HK-2 (cell line): ENCODE data around the gene RHOC.
"Not testable (repeated sequence)": the region's sequence is repeated elsewhere in the genome, so short reads cannot be mapped to it uniquely, and the experiment has no call there.

Experiments
- DNase-seq: peaks from one replicate; pipeline ENCODE4 v3.0.0-alpha.2; 2018; ENCODE audit not compliant: unreplicated experiment

Gene RHOC

GRCh38 chr1:112706505-112707220 is at the start of gene RHOC:
Gene RHOC (minus strand): TSS chr1:112707127. CDS start chr1:112703799, 3,328 bp downstream.
- peak; percentile 76 for DNase-seq

GRCh38 chr1:112754116-112754628 is 47.2 kb upstream of the RHOC start:
- DNase-seq = no peak

- no peak for DNase-seq
Measured at GRCh38 chr1:112748396-112748795, 41.5 kb upstream of the RHOC start.

- peak; percentile 41 for DNase-seq
Measured at GRCh38 chr1:112744009-112744578, 37.2 kb upstream of the RHOC start.

GRCh38 chr1:112743174-112744008 is 36.5 kb upstream of the RHOC start:
- DNase-seq = no peak

- no peak for DNase-seq
Measured at GRCh38 chr1:112737573-112737972, 30.6 kb upstream of the RHOC start.

GRCh38 chr1:112735752-112736151 is 28.8 kb upstream of the RHOC start:
- peak; percentile 34 for DNase-seq

GRCh38 chr1:112731451-112731850 is 24.5 kb upstream of the RHOC start:
- DNase-seq = no peak

GRCh38 chr1:112729909-112730308 is 23.0 kb upstream of the RHOC start:
- DNase-seq = no peak

GRCh38 chr1:112729011-112729410 is 22.1 kb upstream of the RHOC start:
- not testable (repeated sequence) for DNase-seq

GRCh38 chr1:112728306-112728971 is 21.5 kb upstream of the RHOC start:
- not testable (repeated sequence) for DNase-seq

GRCh38 chr1:112727716-112728115 is 20.8 kb upstream of the RHOC start:
- DNase-seq = no peak

- DNase-seq = not testable (repeated sequence)
Measured at GRCh38 chr1:112724240-112724639, 17.3 kb upstream of the RHOC start.

GRCh38 chr1:112723511-112723839 is 16.5 kb upstream of the RHOC start:
- DNase-seq = no peak

- DNase-seq = no peak
Measured at GRCh38 chr1:112722601-112723510, 15.9 kb upstream of the RHOC start.

- no peak for DNase-seq
Measured at GRCh38 chr1:112721966-112722524, 15.1 kb upstream of the RHOC start.

GRCh38 chr1:112721294-112721693 is 14.4 kb upstream of the RHOC start:
- not testable (repeated sequence) for DNase-seq

GRCh38 chr1:112720800-112721199 is 13.9 kb upstream of the RHOC start:
- DNase-seq = no peak

- no peak for DNase-seq
Measured at GRCh38 chr1:112719706-112720105, 12.8 kb upstream of the RHOC start.

- peak; percentile 84 for DNase-seq
Measured at GRCh38 chr1:112718691-112719418, 11.9 kb upstream of the RHOC start.
